ENCODE measurements around the gene PHACTR1. TPM values are rescaled to one million over a fixed set of nuclear protein-coding genes. Genes with fewer than 3 reads are reported as not detected.

PHACTR1 gene
- polyA plus RNA-seq, 1 of the 3 experiments (the other 2 are of a cell fraction) = 0.12 TPM

DNA sequence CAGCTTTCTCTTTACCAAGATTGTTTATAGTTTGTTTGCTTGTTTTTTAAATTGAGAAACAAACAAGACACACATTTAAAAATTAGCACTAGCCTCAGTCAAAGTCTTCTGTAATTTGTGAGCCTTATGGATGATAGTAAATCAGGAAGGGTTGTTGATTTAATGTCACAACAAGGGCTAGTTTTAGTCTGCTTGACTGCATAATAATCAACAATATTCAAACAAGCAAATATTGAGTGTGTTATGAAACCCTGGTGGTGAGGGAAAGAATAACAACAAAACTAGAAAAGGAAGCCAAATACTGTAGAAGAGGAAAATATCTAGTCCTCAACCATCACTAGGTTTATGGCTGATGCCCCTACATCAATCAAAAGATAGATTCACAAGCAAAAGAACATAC is 383.2 kb downstream of the PHACTR1 start:
- no peaks in the 10 kb centered on the region for H3K9me3 ChIP-seq
- no peaks in the 10 kb centered on the region for H4K20me1 ChIP-seq (ENCODE audit: insufficient read depth)
- no peak overlapping the region for H3K27ac ChIP-seq (ENCODE audit: low read depth in 2 of 2, low read length in 1 of 2)
- no peak for TF ChIP-seq YY1 (IDR thresholded peaks at IDR 0.05; ENCODE audit: low read depth)
- no peak for TF ChIP-seq SMC3 (IDR thresholded peaks at IDR 0.05; ENCODE audit: low read depth, low read length)
- no peak for TF ChIP-seq TCF12 (IDR thresholded peaks at IDR 0.05)
- TF ChIP-seq, protein P1, sequence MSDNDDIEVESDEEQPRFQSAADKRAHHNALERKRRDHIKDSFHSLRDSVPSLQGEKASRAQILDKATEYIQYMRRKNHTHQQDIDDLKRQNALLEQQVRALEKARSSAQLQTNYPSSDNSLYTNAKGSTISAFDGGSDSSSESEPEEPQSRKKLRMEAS (IDR thresholded peaks at IDR 0.05; ENCODE audit: low read depth) = no peak
- TF ChIP-seq RAD21 (IDR thresholded peaks at IDR 0.05; ENCODE audit: low read length) = no peak
- no peak for TF ChIP-seq FOXJ3 (CRISPR knock-in tag; IDR thresholded peaks at IDR 0.05)
- TF ChIP-seq, protein P2, sequence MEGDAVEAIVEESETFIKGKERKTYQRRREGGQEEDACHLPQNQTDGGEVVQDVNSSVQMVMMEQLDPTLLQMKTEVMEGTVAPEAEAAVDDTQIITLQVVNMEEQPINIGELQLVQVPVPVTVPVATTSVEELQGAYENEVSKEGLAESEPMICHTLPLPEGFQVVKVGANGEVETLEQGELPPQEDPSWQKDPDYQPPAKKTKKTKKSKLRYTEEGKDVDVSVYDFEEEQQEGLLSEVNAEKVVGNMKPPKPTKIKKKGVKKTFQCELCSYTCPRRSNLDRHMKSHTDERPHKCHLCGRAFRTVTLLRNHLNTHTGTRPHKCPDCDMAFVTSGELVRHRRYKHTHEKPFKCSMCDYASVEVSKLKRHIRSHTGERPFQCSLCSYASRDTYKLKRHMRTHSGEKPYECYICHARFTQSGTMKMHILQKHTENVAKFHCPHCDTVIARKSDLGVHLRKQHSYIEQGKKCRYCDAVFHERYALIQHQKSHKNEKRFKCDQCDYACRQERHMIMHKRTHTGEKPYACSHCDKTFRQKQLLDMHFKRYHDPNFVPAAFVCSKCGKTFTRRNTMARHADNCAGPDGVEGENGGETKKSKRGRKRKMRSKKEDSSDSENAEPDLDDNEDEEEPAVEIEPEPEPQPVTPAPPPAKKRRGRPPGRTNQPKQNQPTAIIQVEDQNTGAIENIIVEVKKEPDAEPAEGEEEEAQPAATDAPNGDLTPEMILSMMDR (IDR thresholded peaks at IDR 0.05) = peak; percentile 46
- H3K9ac ChIP-seq = no peak overlapping the region
- no peak overlapping the region for H3K4me3 ChIP-seq (ENCODE audit: low read depth in 2 of 2, low read length in 1 of 2)
- POLR2A ChIA-PET = no interaction called here
- no peak for DNase-seq
- no peak overlapping the region for H3K4me2 ChIP-seq
- H3K9me2 ChIP-seq = no peaks in the 10 kb centered on the region
- H3K36me3 ChIP-seq (replicated peaks in 1 of 2; ENCODE audit: control insufficient read depth in 1 of 2, insufficient read depth in 2 of 2, low read length in 1 of 2) = no peaks in the 10 kb centered on the region
- no peaks in the 10 kb centered on the region for H3K79me2 ChIP-seq (ENCODE audit: insufficient read depth)
- no peak overlapping the region for H2AFZ ChIP-seq (ENCODE audit: low read depth)
- no peaks in the 10 kb centered on the region; a peak in 2 of 4 replicates for H3K4me1 ChIP-seq (ENCODE audit: control insufficient read depth in 1 of 2, insufficient read depth in 2 of 2, low read depth in 1 of 2, low read length in 1 of 2)
- H3F3A ChIP-seq (replicated peaks; ENCODE audit: insufficient read depth) = no peaks in the 10 kb centered on the region
- H3K27me3 ChIP-seq (ENCODE audit: insufficient read depth) = no peaks in the 10 kb centered on the region
- CTCF ChIA-PET = interaction anchor here (0.8 kb wide), 2 partner anchors 8 to 189 kb away, joined by 3 to 4 read pairs; no protein-coding TSS in a partner anchor

DNA sequence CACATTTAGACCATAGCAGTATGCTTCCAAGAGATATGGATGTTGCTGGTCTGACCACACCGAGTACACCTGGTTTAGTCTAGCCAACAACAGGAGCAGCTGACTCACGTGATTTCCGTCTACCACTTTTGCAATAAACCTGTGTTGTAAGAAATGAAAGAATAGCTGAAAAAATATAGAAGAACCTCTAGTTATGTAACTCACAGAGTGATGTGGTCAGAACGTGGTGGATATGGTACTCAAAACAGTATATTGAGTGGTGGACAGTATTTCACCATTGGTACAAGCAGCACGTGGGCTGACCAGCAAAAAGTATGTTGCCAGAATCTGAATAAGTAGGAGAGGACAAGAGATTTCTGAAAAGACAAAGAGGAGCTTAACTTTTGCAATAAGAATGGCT is 384.8 kb downstream of the PHACTR1 start:
- Histone ChIP-seq H3K9ac (no peak overlapping the region), H3K4me3 (ENCODE audit: low read depth in 2 of 2, low read length in 1 of 2) (no peak overlapping the region), H3F3A (replicated peaks; ENCODE audit: insufficient read depth) (no peaks in the 10 kb centered on the region), H3K27me3 (ENCODE audit: insufficient read depth) (no peaks in the 10 kb centered on the region), H3K79me2 (ENCODE audit: insufficient read depth) (no peaks in the 10 kb centered on the region), H3K9me3 (no peaks in the 10 kb centered on the region), H3K4me2 (no peak overlapping the region), H3K9me2 (no peaks in the 10 kb centered on the region), H3K36me3 (replicated peaks in 1 of 2; ENCODE audit: control insufficient read depth in 1 of 2, insufficient read depth in 2 of 2, low read length in 1 of 2) (no peaks in the 10 kb centered on the region), H3K4me1 (ENCODE audit: control insufficient read depth in 1 of 2, insufficient read depth in 2 of 2, low read depth in 1 of 2, low read length in 1 of 2) (no peaks in the 10 kb centered on the region), H3K27ac (ENCODE audit: low read depth in 2 of 2, low read length in 1 of 2) (no peak overlapping the region), H2AFZ (ENCODE audit: low read depth) (no peak overlapping the region), H4K20me1 (ENCODE audit: insufficient read depth) (no peaks in the 10 kb centered on the region)
- DNase-seq = no peak
- 51% methylated on average over 5 of the region's 5 CpGs for WGBS (ENCODE audit: low lambda C conversion rate)
- TF ChIP-seq FOSL2 (IDR thresholded peaks at IDR 0.05; ENCODE audit: borderline replicate concordance, low read depth) (no peak), ELF1 (IDR thresholded peaks at IDR 0.05) (no peak), GABPA (IDR thresholded peaks at IDR 0.05; ENCODE audit: low read depth) (no peak), SIN3A (IDR thresholded peaks at IDR 0.05; ENCODE audit: borderline replicate concordance, low read depth, low read length) (no peak), SMC3 (IDR thresholded peaks at IDR 0.05; ENCODE audit: low read depth, low read length) (no peak), FOXJ3 (CRISPR knock-in tag; IDR thresholded peaks at IDR 0.05) (no peak)
- TF ChIP-seq, protein P3, sequence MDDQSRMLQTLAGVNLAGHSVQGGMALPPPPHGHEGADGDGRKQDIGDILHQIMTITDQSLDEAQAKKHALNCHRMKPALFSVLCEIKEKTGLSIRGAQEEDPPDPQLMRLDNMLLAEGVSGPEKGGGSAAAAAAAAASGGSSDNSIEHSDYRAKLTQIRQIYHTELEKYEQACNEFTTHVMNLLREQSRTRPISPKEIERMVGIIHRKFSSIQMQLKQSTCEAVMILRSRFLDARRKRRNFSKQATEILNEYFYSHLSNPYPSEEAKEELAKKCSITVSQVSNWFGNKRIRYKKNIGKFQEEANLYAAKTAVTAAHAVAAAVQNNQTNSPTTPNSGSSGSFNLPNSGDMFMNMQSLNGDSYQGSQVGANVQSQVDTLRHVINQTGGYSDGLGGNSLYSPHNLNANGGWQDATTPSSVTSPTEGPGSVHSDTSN (IDR thresholded peaks at IDR 0.05) = no peak
- TF ChIP-seq, protein P4, sequence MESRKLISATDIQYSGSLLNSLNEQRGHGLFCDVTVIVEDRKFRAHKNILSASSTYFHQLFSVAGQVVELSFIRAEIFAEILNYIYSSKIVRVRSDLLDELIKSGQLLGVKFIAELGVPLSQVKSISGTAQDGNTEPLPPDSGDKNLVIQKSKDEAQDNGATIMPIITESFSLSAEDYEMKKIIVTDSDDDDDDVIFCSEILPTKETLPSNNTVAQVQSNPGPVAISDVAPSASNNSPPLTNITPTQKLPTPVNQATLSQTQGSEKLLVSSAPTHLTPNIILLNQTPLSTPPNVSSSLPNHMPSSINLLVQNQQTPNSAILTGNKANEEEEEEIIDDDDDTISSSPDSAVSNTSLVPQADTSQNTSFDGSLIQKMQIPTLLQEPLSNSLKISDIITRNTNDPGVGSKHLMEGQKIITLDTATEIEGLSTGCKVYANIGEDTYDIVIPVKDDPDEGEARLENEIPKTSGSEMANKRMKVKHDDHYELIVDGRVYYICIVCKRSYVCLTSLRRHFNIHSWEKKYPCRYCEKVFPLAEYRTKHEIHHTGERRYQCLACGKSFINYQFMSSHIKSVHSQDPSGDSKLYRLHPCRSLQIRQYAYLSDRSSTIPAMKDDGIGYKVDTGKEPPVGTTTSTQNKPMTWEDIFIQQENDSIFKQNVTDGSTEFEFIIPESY (IDR thresholded peaks at IDR 0.05; ENCODE audit: borderline replicate concordance, low read depth) = no peak
- TF ChIP-seq, protein P1 (IDR thresholded peaks at IDR 0.05; ENCODE audit: low read depth) = no peak
- TF ChIP-seq, protein P5, sequence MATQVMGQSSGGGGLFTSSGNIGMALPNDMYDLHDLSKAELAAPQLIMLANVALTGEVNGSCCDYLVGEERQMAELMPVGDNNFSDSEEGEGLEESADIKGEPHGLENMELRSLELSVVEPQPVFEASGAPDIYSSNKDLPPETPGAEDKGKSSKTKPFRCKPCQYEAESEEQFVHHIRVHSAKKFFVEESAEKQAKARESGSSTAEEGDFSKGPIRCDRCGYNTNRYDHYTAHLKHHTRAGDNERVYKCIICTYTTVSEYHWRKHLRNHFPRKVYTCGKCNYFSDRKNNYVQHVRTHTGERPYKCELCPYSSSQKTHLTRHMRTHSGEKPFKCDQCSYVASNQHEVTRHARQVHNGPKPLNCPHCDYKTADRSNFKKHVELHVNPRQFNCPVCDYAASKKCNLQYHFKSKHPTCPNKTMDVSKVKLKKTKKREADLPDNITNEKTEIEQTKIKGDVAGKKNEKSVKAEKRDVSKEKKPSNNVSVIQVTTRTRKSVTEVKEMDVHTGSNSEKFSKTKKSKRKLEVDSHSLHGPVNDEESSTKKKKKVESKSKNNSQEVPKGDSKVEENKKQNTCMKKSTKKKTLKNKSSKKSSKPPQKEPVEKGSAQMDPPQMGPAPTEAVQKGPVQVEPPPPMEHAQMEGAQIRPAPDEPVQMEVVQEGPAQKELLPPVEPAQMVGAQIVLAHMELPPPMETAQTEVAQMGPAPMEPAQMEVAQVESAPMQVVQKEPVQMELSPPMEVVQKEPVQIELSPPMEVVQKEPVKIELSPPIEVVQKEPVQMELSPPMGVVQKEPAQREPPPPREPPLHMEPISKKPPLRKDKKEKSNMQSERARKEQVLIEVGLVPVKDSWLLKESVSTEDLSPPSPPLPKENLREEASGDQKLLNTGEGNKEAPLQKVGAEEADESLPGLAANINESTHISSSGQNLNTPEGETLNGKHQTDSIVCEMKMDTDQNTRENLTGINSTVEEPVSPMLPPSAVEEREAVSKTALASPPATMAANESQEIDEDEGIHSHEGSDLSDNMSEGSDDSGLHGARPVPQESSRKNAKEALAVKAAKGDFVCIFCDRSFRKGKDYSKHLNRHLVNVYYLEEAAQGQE (IDR thresholded peaks at IDR 0.05; ENCODE audit: low read depth, low read length) = no peak
- ChIA-PET POLR2A (no interaction called here), CTCF (interaction anchor here (0.8 kb wide), 1 partner anchor 35 kb away, joined by 3 read pairs; no protein-coding TSS in a partner anchor)

Measured in SK-N-SH (cell line).